PFSK-1 (cell line): ENCODE results near the gene DIP2C.

ENCODE experiments used
- FOXP2 ChIP-seq: optimal IDR thresholded peaks from 2 replicates; pipeline ENCODE3; 2011; ENCODE audit warnings: borderline replicate concordance, control low read depth, inconsistent platforms; ENCODE audit not compliant: insufficient read depth; ENCODE audit errors: extremely low read length, extremely low read depth
- POLR2AphosphoS5 ChIP-seq: IDR thresholded peaks from 2 replicates; pipeline ENCODE4 v1.6.1; 2012; ENCODE audit warnings: low read depth, mild to moderate bottlenecking, control low read depth, low read length, moderate library complexity
- SIN3A ChIP-seq: IDR thresholded peaks from 2 replicates; pipeline ENCODE4 v1.6.1; 2012; ENCODE audit warnings: mild to moderate bottlenecking, low read length, moderate library complexity, borderline replicate concordance; ENCODE audit not compliant: insufficient read depth
- TAF1 ChIP-seq: IDR thresholded peaks from 2 replicates; pipeline ENCODE4 v1.6.1; 2012; ENCODE audit warnings: low read length, control low read depth, borderline replicate concordance; ENCODE audit not compliant: insufficient read depth
- TF ChIP-seq, protein P1 (sequence below), 2 experiments: IDR thresholded peaks; 2 replicates each; pipeline versions ENCODE4 v1.6.1 to v1.8.0; 2011 to 2012; ENCODE audit warnings: low read depth in 2 of 2, low read length in 2 of 2, control low read depth in 1 of 2, inconsistent platforms in 1 of 2, mild to moderate bottlenecking in 1 of 2, moderate library complexity in 1 of 2; ENCODE audit not compliant: insufficient read depth in 1 of 2

DNA sequence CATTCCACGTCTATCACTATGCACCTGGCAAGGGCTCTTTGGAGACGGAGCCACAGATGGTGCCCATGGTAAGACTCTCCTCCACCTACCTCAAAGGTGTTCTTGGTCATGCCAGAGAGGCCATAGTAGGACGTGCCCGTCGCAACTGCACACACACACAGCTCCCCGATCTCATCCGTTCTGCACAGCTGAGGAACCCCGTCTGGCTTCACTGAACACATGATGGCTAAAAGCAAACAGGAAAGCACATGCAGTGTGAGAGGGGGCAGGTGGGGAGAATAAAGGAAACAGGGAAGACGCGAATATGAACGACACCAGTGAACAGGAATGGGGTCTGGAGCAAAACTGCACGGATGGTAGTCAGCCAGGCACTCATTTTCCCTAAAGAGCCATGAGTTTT, 323.3 kb downstream of the DIP2C start:
- TF ChIP-seq SIN3A = no peak
- no peak for TF ChIP-seq TAF1
- no peak for TF ChIP-seq POLR2AphosphoS5
- TF ChIP-seq, protein P1, sequence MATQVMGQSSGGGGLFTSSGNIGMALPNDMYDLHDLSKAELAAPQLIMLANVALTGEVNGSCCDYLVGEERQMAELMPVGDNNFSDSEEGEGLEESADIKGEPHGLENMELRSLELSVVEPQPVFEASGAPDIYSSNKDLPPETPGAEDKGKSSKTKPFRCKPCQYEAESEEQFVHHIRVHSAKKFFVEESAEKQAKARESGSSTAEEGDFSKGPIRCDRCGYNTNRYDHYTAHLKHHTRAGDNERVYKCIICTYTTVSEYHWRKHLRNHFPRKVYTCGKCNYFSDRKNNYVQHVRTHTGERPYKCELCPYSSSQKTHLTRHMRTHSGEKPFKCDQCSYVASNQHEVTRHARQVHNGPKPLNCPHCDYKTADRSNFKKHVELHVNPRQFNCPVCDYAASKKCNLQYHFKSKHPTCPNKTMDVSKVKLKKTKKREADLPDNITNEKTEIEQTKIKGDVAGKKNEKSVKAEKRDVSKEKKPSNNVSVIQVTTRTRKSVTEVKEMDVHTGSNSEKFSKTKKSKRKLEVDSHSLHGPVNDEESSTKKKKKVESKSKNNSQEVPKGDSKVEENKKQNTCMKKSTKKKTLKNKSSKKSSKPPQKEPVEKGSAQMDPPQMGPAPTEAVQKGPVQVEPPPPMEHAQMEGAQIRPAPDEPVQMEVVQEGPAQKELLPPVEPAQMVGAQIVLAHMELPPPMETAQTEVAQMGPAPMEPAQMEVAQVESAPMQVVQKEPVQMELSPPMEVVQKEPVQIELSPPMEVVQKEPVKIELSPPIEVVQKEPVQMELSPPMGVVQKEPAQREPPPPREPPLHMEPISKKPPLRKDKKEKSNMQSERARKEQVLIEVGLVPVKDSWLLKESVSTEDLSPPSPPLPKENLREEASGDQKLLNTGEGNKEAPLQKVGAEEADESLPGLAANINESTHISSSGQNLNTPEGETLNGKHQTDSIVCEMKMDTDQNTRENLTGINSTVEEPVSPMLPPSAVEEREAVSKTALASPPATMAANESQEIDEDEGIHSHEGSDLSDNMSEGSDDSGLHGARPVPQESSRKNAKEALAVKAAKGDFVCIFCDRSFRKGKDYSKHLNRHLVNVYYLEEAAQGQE (IDR thresholded peaks at IDR 0.05; ENCODE audit: insufficient read depth in 1 of 2, low read depth in 2 of 2, low read length in 2 of 2) = no peak
- TF ChIP-seq FOXP2 = no peak
